Stimulated activated CD8-positive, alpha-beta memory T cell treated with anti-CD3 and anti-CD28 coated beads, Interleukin-15, amount 100 ng/mL, for 1 hour (primary cell): Measurements from ENCODE around the gene MSH2.
"Not testable (repeated sequence)": the region's sequence is repeated elsewhere in the genome, so short reads cannot be mapped to it uniquely, and the experiment has no call there.

Experiments used
- DNase-seq: peaks from one replicate; pipeline ENCODE4 v3.0.0-alpha.2; 2020; ENCODE audit warnings: low read depth

The MSH2 gene

DNA sequence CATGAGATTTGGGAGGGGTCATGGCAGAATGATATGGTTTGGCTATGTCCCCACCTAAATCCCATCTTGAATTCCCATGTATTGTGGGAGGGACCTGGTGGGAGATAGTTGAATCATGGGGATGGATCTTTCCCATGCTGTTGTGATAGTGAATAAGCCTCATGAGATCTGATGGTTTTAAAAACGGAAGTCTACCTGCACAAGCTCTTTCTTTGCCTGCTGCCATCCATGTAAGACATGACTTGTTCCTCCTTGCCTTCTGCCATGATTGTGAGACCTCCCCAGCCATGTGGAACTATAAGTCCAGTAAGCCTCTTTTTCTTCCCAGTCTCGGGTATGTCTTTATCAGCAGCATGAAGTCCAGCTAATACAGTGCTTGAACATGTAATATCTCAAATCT is 5.0 kb downstream of the MSH2 start:
- not testable (repeated sequence) for DNase-seq

DNA sequence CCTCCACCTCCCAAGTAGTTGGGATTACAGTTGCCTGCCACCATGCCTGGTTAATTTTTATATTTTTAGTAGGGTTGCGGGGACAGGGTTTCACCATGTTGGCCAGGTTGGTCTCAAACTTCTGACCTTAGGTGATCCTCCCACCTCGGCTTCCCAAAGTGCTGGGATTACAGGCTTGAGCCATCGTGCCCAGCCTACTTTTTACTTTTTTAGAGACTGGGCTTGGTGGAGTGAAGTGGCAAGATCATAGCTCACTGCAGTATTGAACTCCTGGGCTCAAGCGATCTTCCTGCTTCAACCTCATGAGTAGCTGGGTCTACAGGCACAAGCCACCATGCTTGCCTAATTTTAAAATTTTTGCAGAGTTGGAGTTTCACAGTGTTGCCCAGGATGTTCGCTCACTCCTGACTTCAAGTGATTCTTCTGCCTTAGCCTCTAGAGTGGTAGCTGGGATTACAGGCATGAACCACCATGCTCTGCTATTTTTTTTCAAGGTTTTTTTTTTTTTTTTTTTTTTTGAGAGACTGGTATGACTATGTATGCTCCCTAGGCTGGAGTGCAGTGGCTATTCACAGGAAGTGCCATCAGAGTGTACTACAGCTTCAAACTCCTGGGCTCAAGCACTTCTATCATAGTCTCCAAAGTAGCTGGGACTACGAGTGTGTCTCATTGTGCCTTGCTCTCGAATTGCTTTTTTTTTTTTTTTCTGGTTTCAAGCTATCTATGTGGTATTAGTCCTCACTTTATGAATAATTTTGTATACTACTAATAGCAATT is 11.9 kb downstream of the MSH2 start:
- DNase-seq: no peak

DNA sequence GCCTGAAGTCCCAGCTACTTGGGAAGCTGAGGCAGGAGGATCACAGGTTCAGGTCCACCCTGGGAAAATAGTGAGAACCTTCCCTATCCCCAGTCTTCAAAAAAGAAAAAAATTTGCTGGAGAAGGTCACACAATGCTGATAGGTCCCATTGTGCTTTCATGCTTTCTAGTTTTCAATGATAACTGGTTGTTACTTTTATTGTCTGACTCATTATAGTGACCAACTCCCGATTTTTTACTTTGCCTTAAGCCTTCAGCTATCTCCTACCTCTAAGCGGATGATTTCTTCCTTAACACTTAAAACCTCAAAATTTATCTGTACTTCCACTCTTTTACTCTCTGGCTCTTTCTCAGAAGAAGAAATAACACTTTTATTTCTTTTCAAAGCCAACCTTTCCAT is 17.3 kb downstream of the MSH2 start:
- DNase-seq: no peak

DNA sequence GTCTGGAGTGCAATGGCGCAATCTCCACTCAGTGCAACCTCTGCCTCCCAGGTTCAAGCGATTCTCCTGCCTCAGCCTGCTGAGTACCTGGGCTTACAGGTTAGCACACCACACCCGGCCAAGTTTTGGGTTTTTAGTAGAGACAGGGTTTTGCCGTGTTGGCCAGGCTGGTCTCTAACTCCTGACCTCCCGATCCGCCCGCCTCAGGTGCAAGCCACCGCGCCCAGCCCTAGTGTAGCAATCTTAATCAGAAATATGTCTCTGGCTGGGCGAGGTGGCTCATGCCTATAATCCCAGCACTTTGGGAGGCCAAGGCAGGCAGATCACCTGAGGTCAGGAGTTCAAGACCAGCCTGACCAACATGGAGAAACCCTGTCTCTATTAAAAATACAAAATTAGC is 17.7 kb downstream of the MSH2 start:
- not testable (repeated sequence) for DNase-seq

DNA sequence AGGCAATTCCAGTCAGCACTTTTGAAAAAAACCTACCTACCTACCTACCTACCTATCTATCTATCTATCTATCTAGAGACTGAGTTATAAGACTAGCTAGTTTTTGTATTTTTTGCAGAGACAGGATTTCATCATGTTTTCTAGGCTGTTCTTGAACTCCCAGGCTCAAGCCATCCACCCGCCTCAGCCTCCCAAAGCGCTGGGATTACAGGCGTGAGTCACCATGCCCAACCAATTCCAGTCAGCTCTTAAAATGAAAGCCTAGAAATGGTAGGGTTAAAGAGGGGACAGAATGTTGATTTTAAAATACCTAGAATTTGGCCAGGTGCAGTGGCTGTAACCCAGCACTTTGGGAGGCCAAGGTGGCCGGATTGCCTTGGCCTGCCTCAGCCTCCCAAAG is 19.1 kb downstream of the MSH2 start:
- no peak for DNase-seq

DNA sequence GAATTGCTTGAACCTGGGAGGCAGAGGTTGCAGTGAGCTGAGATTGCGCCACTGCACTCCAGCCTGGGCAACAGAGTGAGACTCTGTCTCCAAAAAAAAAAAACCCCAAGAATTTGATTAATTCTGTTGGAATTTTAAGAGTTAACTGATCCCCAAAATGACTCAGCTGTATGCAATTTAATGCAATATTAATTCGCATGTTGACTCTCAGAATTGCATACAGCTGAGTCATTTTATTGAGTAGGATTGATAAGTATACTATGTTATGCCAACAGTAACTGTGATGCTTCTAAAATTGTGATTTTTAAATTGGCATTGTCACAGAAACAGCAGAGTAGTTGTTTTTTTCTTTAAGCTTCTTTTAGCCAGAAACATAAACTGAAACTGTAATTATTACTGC is 19.6 kb downstream of the MSH2 start:
- no peak for DNase-seq

DNA sequence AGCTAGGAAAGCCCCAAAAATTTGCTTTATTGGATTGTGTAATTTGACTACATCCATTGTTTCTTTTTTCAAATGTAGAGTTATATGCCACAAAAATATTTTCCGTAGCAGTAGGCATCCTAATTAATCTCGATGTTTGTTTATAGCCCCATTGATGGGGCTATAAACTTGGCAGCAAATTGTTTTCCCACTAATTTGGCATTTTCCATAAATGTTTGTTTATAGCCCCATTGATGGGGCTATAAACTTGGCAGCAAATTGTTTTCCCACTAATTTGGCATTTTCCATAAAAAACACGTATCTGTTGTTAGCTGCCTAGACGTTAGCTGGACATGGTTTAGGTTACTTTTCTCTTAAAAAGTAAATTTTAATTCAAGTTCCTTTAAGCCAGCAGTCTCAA is 23.8 kb downstream of the MSH2 start:
- no peak for DNase-seq

DNA sequence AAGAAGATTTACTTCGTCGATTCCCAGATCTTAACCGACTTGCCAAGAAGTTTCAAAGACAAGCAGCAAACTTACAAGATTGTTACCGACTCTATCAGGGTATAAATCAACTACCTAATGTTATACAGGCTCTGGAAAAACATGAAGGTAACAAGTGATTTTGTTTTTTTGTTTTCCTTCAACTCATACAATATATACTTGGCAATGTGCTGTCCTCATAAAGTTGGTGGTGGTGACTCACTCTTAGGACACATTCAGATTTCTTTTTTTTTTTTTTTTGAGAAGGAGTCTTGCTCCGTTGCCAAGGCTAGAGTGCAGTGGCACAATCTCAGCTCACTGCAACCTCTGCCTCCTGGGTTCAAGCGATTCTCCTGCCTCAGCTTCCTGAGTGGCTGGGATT is 26.8 kb downstream of the MSH2 start:
- DNase-seq: no peak

DNA sequence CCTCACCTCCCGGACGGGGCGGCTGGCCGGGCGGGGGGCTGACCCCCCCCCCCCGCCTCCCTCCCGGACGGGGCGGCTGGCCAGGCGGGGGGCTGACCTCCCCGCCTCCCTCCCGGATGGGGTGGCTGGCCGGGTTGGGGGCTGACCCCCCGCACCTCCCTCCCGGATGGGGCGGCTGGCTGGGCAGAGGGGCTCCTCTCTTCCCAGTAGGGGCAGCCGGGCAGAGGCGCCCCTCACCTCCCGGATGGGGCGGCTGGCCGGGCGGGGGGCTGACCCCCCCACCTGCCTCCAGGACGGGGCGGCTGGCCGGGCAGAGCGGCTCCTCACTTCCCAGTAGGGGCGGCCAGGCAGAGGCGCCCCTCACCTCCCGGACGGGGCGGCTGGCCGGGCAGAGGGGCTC is 30.1 kb downstream of the MSH2 start:
- not testable (repeated sequence) for DNase-seq

DNA sequence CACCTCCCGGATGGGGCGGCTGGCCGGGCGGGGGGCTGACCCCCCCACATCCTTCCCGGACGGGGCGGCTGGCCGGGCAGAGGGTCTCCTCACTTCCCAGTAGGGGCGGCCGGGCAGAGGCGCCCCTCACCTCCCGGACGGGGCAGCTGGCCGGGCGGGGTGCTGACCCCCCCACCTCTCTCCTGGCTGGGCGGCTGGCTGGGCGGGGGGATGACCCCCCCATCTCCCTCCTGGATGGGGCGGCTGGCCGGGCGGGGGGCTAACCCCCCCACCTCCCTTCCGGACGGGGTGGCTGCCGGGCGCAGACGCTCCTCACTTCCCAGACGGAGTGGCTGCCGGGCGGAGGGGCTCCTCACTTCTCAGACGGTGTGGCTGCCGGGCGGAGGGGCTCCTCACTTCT is 30.5 kb downstream of the MSH2 start:
- not testable (repeated sequence) for DNase-seq

DNA sequence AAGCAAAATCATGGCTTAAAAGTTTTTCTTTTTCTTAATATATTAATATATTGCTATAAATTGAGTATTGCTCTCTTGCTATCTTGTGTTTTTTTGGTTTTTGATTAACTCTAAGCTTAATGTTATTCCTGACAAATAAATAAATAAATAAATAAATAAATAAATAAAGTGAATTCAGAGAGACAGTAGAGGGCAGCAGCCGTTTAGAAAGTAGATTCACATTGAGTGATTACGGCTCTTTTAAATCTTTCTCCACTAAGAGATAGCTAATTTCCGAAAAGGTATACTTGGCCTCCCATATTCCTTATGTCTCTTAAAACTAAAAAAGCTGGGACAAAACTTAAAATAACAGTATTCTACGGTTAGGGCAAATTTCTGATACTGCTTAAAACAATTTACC is 34.3 kb downstream of the MSH2 start:
- DNase-seq: no peak

DNA sequence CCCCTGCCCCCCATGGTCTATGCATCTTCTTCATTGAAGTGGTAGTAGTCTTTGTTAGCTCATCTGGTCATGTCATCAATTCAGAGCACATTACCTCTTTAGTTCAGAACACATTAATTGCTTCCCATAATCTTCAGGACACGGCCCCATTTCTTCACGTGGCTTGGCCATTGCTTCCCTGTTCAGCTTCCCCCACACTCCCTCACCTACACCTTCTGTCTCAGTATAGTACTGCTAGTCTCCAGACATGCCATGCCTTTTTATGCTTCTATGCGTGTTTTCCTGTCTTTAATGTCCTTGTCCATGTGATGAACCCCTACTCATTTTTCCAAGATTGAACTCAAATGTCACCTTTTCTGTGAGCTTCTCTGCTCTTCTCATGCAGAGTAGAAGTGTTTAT is 35.1 kb downstream of the MSH2 start:
- no peak for DNase-seq

DNA sequence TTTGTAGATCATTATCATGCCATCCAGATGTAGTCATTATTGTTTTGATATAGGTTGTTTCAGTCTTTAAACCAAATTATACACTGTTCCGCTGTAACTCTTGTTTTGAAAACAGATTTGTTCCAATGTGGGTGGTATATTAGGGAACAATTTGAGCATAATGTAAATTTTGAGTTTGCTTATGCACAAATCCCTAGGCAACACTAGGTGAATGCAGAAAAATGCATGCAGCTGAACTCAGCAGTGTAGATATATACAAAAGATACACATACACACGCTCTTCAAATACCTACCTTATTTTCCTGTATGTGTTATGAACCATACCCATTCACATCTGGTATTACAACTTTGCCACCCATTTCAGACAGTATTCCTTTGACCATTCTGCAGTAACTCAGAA is 35.8 kb downstream of the MSH2 start:
- no peak for DNase-seq

DNA sequence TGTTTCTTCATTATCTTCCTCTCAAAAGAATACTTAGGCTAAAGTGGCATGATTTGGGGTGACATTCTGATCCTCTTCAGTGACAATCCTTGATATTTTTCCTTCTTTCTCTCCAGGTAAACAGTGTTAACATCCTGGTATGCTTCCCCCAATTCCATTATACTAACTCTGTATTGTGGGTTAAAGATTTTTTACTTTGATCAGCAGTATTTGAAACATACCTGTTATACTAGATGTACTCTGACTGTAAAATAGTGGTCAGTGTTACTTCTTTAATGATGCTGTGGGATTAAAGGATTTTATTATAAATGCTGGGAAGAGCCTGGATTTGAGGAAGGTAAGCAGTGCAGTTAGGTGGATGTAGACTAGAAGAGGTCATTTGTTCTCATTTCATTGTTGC is 48.8 kb downstream of the MSH2 start:
- DNase-seq: no peak

DNA sequence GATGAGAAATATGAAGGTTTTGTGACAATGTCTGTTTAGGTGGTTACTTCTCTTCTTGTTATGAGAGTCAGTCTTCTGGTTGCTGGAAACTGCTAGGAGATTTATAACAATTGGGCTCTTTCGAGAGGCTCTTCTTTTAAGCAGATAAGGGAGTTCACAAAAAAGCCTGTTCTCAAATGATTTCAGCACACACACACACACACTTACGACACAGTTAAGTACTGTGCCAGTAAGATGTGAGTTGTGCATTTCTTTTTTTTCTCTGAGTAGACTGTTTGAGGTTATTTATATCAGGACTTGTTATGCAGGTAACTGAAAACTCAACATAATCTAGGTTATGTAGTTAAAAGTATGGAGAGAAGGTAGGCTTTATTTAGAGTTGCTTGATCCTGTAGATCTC is 49.8 kb downstream of the MSH2 start:
- DNase-seq: no peak

DNA sequence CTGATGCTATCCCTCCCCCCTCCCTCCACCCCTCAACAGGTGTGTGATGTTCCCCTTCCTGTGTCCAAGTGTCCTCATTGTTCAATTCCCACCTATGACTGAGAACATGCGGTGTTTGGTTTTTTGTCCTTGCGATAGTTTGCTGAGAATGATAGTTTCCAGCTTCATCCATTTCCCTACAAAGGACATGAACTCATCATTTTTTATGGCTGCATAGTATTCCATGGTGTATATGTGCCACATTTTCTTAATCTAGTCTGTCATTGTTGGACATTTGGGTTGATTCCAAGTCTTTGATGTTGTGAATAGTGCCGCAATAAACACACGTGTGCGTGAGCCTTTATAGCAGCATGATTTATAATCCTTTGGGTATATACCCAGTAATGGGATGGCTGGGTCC is 51.9 kb downstream of the MSH2 start:
- DNase-seq: not testable (repeated sequence)

DNA sequence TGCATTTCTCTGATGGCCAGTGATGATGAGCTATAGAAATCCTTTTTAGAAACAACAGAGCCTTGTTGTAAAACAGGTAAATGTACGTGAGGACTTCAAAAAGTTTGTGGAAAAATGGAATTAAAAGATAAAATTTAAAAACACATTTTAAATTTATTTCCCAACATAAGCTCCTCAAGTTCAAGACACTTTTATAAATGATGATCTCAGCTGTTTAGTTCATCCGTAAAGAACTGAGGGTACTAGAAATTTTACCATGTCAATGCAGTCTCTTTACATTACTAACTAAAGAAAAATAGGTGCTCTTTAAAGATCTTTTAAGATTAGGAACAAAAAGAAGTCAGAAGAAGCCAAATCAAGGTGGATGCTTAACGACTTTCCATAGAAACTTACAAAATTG is 52.5 kb downstream of the MSH2 start:
- DNase-seq: no peak

DNA sequence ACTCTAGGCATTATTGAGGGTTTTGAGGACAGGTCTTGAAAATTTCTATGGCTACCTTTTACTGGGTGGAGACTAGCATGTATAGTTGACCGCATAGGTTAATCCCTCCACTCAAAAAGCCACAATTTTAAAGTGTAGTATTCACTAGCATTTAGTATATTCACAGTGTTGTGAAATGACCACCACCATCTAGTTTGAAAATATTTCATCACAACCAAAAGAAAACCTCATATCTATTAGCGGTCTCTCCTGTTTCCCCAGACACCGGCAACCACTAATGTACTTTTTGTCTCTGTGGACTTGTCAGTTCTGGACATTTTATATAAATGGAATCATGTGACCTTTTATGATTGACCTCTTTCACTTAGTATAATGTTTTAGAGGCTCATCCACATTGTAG is 53.9 kb downstream of the MSH2 start:
- DNase-seq: no peak

DNA sequence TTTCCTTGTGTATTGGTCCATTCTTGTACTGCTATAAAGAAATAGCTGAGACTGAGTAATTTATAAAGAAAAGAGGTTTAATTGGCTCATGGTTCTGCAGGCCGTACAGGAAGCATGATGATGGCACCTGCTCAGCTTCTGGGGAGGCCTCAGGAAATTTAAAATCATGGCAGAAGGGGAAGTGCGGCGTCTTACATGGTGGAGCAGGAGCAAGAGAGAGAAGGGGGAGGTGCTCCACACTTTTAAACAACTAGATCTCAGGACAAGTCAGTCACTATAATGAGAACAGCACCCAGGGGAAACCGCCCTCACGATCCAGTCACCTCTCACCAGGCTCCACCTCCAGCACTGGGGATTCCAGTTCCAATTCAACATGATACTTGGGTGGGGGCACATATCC is 54.3 kb downstream of the MSH2 start:
- DNase-seq: no peak

DNA sequence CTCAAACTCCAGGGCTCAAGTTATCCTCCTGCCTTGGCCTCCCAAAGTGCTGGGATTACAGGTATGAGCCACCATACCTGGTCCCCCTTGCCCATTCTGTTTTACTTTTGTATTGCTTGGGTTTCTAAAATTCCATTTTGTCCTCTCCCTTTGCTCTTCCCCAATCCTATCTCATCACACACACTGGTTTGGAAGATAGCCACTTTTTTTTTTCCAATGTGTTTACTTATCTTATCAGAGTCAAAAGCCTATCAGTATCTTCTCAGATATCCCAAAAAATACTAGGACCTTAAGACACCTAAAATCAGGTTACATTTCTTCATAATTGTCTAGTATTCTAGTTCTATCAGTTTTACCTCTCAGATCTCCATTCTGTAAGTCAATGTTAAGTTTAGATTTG is 56.1 kb downstream of the MSH2 start:
- DNase-seq: no peak

DNA sequence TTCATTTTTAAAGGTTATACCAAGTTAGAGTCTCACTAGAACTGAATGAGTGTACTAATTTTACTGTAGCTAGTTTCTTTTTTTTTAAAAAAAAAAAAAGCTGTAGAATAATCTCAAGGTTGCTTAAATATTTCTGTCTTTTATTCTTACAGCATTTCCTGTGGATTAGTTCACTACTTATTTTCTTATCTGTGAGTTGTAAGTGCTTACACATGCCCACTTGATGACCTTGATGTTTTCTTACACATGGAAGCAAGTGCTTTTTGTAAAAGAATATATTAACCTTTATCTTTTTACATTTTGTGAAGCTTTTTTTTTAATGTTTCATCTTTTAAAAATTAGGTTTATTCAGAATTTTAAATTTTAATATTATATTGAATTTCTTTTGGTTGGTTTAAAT is 57.8 kb downstream of the MSH2 start:
- no peak for DNase-seq

DNA sequence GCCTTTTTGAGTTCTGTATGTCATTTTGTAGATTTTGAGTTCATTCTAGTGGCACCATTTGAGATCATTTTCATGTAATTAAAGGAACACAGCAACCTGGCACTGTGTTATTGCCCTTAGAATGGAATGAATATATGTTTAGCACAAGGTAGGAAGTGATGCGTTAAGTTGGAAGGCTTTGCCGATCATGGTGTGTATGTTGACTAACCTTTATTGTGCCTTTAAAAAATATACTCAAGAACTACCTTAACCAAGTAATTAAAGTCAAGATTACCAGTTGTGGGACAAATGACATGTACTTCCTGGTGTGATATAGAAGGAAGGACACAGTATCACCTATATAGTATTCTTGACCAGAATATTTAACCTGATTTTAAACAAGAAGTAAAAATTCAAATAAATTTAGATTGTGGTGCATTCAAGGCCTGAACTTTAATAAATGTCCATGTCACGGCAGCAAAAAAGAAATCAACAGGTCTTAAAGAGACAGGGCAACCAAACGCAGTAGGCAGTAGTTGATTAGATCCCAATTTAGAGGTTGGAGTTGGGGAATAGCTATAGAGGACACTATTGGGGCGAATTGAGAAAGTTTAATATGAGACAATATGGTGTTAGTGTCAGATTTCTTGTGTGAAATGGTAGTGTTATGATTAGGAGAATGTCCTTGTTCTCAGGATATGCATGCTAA is 68.6 kb downstream of the MSH2 start:
- DNase-seq: no peak

DNA sequence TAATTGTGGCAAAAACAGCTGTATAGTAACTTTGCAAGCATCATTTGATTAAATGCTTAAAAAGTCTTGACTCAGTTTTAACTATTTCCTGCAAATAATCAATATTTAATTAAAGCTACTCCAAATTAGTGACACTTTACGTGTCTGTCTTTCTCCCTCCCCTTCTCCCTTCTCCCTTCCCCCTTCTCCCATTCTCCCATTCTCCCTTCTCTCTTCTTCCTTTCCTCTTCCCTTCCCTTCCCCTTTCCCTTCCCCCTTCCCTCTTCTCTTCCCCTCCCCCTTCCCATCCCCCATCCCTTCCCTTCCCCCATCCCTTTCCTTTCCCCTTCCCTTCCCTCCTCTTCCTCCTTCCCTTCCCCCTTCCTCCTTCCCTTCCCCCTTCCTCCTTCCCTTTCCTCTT is 76.9 kb downstream of the MSH2 start:
- DNase-seq: no peak

DNA sequence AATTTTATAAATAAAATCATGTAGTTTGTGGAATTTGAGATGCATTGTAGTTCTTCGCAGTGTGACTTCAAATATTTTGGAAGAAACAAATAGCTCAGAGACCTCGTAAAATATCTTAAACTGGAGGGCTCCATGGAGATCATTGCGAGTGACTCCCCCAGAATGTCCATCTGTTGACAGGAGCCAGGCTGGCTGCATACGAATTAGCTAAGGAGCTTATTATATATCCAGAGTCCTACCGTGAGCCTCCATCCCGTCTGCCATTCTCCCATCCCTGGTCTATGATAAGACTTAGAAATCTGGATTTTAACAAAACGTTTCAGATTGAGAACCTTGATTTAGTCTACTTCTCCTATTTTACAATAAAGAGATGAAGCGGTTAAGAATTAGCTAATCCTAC is 80.2 kb downstream of the MSH2 start:
- no peak for DNase-seq
